HEK293 (cell line): ENCODE measurements around the gene PDGFA.

ENCODE experiments used
- FEZF1 ChIP-seq: fragments of 450-650 bp; formaldehyde crosslinking; IDR thresholded peaks from 2 replicates; pipeline ENCODE4 v1.5.1; 2016; ENCODE audit warnings: missing biosample characterization, missing genetic modification characterization
- GLI2 ChIP-seq: fragments of 450-650 bp; formaldehyde crosslinking; IDR thresholded peaks from 2 replicates; pipeline ENCODE4; 2017; ENCODE audit warnings: missing biosample characterization, missing genetic modification characterization, low read depth, borderline replicate concordance
- IKZF3 ChIP-seq: fragments of 450-650 bp; IDR thresholded peaks from 2 replicates; pipeline ENCODE4 v1.5.0; 2018; ENCODE audit warnings: missing biosample characterization, mild to moderate bottlenecking, missing genetic modification characterization, moderate library complexity
- KLF16 ChIP-seq: fragments of 450-650 bp; formaldehyde crosslinking; IDR thresholded peaks from 2 replicates; pipeline ENCODE4 v1.5.1; 2017; ENCODE audit warnings: missing biosample characterization, missing genetic modification characterization
- MZF1 ChIP-seq: fragments of 450-650 bp; formaldehyde crosslinking; IDR thresholded peaks from 2 replicates; pipeline ENCODE4 v1.5.1; 2017; ENCODE audit warnings: missing biosample characterization, missing genetic modification characterization, borderline replicate concordance
- RBAK ChIP-seq: fragments of 450-650 bp; formaldehyde crosslinking; IDR thresholded peaks from 2 replicates; pipeline ENCODE4 v1.5.1; 2016; ENCODE audit warnings: missing biosample characterization, missing genetic modification characterization
- REPIN1 ChIP-seq: fragments of 450-650 bp; formaldehyde crosslinking; IDR thresholded peaks from 2 replicates; pipeline ENCODE4 v1.5.1; 2017; ENCODE audit warnings: missing biosample characterization, missing genetic modification characterization, low read depth
- TCF7L2 ChIP-seq: IDR thresholded peaks from 2 replicates; pipeline ENCODE4 v1.6.1; 2011; ENCODE audit warnings: low read depth, mild to moderate bottlenecking, inconsistent platforms, low read length, moderate library complexity, borderline replicate concordance
- ZBTB44 ChIP-seq: fragments of 450-650 bp; IDR thresholded peaks from 2 replicates; pipeline ENCODE4 v1.5.1; 2018; ENCODE audit warnings: missing biosample characterization, mild to moderate bottlenecking, missing genetic modification characterization
- ZNF121 ChIP-seq: fragments of 450-650 bp; formaldehyde crosslinking; IDR thresholded peaks from 2 replicates; pipeline ENCODE4 v1.5.1; 2016; ENCODE audit warnings: missing biosample characterization, missing genetic modification characterization
- ZNF133 ChIP-seq: fragments of 450-650 bp; formaldehyde crosslinking; IDR thresholded peaks from 2 replicates; pipeline ENCODE4 v1.5.1; 2016; ENCODE audit warnings: missing biosample characterization, missing genetic modification characterization
- ZNF155 ChIP-seq: fragments of 450-650 bp; formaldehyde crosslinking; IDR thresholded peaks from 2 replicates; pipeline ENCODE4 v1.5.1; 2016; ENCODE audit warnings: missing biosample characterization, missing genetic modification characterization
- ZNF184 ChIP-seq: fragments of 450-650 bp; IDR thresholded peaks from 2 replicates; pipeline ENCODE4 v1.5.1; 2018; ENCODE audit warnings: missing biosample characterization, mild to moderate bottlenecking, missing genetic modification characterization
- ZNF2 ChIP-seq: fragments of 450-650 bp; formaldehyde crosslinking; IDR thresholded peaks from 2 replicates; pipeline ENCODE4 v1.5.1; 2016; ENCODE audit warnings: missing biosample characterization, missing genetic modification characterization
- ZNF202 ChIP-seq: fragments of 450-650 bp; formaldehyde crosslinking; IDR thresholded peaks from 2 replicates; pipeline ENCODE4 v1.5.1; 2016; ENCODE audit warnings: missing biosample characterization, missing genetic modification characterization, borderline replicate concordance
- ZNF274 ChIP-seq, 2 experiments: fragments of 200-500 bp in 1 of 2; fragments of 450-650 bp in 1 of 2; sonication (Bioruptor generic) in 1 of 2; formaldehyde crosslinking in 1 of 2; IDR thresholded peaks; 2 replicates each; pipeline versions ENCODE4 v1.5.1 to v1.6.1; 2014 to 2016; ENCODE audit warnings: borderline replicate concordance in 1 of 2, inconsistent platforms in 1 of 2, low read length in 1 of 2, missing biosample characterization in 1 of 2, missing genetic modification characterization in 1 of 2
- ZNF341 ChIP-seq: fragments of 450-650 bp; formaldehyde crosslinking; IDR thresholded peaks from 2 replicates; pipeline ENCODE4; 2016; ENCODE audit warnings: low read depth, missing biosample characterization, missing genetic modification characterization
- ZNF362 ChIP-seq: fragments of 450-650 bp; formaldehyde crosslinking; IDR thresholded peaks from 2 replicates; pipeline ENCODE4 v1.5.1; 2016; ENCODE audit warnings: missing biosample characterization, missing genetic modification characterization
- ZNF37A ChIP-seq: fragments of 450-650 bp; IDR thresholded peaks from 2 replicates; pipeline ENCODE4 v1.5.1; 2018; ENCODE audit warnings: missing biosample characterization, missing genetic modification characterization
- ZNF423 ChIP-seq: fragments of 450-650 bp; formaldehyde crosslinking; IDR thresholded peaks from 2 replicates; pipeline ENCODE4 v1.5.1; 2016; ENCODE audit warnings: missing biosample characterization, missing genetic modification characterization
- ZNF426 ChIP-seq: fragments of 450-650 bp; formaldehyde crosslinking; IDR thresholded peaks from 2 replicates; pipeline ENCODE4 v1.5.1; 2017; ENCODE audit warnings: missing biosample characterization, missing genetic modification characterization, mild to moderate bottlenecking, inconsistent platforms, moderate library complexity
- ZNF433 ChIP-seq: fragments of 450-650 bp; formaldehyde crosslinking; IDR thresholded peaks from 2 replicates; pipeline ENCODE4 v1.5.1; 2016; ENCODE audit warnings: missing biosample characterization, missing genetic modification characterization, low read depth
- ZNF529 ChIP-seq: fragments of 450-650 bp; formaldehyde crosslinking; IDR thresholded peaks from 2 replicates; pipeline ENCODE4 v1.5.1; 2017; ENCODE audit warnings: missing genetic modification characterization, missing biosample characterization; ENCODE audit not compliant: insufficient replicate concordance
- ZNF530 ChIP-seq: fragments of 450-650 bp; formaldehyde crosslinking; IDR thresholded peaks from 2 replicates; pipeline ENCODE4 v1.5.1; 2016; ENCODE audit warnings: low read depth, missing biosample characterization, missing genetic modification characterization
- ZNF544 ChIP-seq: fragments of 450-650 bp; formaldehyde crosslinking; IDR thresholded peaks from 2 replicates; pipeline ENCODE4 v1.5.0; 2017; ENCODE audit warnings: missing biosample characterization, missing genetic modification characterization
- ZNF549 ChIP-seq: fragments of 450-650 bp; IDR thresholded peaks from 2 replicates; pipeline ENCODE4 v1.5.1; 2018; ENCODE audit warnings: missing biosample characterization, missing genetic modification characterization, mild to moderate bottlenecking, inconsistent platforms, moderate library complexity
- ZNF561 ChIP-seq: fragments of 450-650 bp; IDR thresholded peaks from 2 replicates; pipeline ENCODE4 v1.5.1; 2018; ENCODE audit warnings: missing biosample characterization, missing genetic modification characterization, borderline replicate concordance
- ZNF645 ChIP-seq: fragments of 450-650 bp; formaldehyde crosslinking; IDR thresholded peaks from 2 replicates; pipeline ENCODE4; 2016; ENCODE audit warnings: missing biosample characterization, missing genetic modification characterization
- ZNF777 ChIP-seq: fragments of 450-650 bp; formaldehyde crosslinking; IDR thresholded peaks from 2 replicates; pipeline ENCODE4 v1.5.1; 2017; ENCODE audit warnings: missing biosample characterization, missing genetic modification characterization, borderline replicate concordance
- ZNF785 ChIP-seq: fragments of 450-650 bp; formaldehyde crosslinking; IDR thresholded peaks from 2 replicates; pipeline ENCODE4 v1.5.1; 2016; ENCODE audit warnings: missing biosample characterization, missing genetic modification characterization
- ZNF792 ChIP-seq: fragments of 450-650 bp; formaldehyde crosslinking; IDR thresholded peaks from 2 replicates; pipeline ENCODE4 v1.5.1; 2016; ENCODE audit warnings: missing biosample characterization, missing genetic modification characterization
- ZSCAN16 ChIP-seq: fragments of 450-650 bp; formaldehyde crosslinking; IDR thresholded peaks from 2 replicates; pipeline ENCODE4 v1.5.1; 2016; ENCODE audit warnings: missing biosample characterization, missing genetic modification characterization
- ZSCAN23 ChIP-seq: fragments of 450-650 bp; formaldehyde crosslinking; IDR thresholded peaks from 2 replicates; pipeline ENCODE4 v1.5.1; 2016; ENCODE audit warnings: missing biosample characterization, missing genetic modification characterization
- TF ChIP-seq, protein P1 (sequence below): fragments of 450-650 bp; formaldehyde crosslinking; IDR thresholded peaks from 2 replicates; pipeline ENCODE4 v1.5.1; 2016; ENCODE audit warnings: missing biosample characterization, missing genetic modification characterization

The PDGFA gene

DNA sequence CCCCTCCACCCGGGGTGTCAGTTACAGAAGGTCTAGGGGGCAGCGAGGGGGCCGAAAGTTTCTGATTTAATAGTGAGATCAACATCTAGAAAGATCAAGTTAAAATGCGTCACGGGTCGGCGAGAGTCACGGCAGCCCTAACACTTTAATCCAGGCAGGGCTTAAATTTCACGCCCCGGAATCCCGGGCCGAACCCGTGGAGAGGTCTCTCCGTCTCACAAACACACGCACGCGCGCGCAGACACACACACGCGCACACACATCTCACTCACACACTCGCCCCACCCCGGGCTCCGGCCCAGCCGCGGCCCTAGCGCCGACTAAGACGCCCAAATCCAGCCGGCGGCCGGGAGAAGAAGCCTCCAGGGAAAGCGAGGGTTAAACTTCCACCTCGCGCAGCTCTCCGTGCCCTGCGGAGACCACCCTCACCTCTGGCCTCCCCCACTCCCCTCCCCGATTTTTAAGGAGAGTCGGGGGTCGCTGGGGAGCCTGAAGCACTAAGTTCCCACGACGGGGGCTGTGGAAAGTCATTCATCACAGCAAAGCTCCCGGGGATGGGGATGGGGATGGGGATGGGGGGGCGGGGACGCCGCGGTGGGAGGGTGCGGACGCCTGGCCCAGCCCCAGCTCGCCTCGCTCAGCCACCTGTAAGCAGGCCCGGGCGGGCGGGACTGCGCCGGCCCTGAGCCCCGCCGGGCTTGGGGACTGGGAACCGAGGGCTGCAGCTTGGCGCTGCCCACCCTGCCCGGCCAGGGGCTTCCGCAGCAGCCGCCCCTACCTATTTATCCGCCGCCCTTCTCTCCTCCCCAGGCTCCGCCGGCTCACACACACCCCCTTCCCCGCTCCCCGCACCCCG is 1.6 kb downstream of the PDGFA start (continued):
- no peak for TF ChIP-seq ZNF202
- 0 out of 2 replicates have a peak, but pooled peaks have one; percentile 13 for TF ChIP-seq KLF16 (tag by site-specific recombination)
- no peak for TF ChIP-seq ZNF184
- TF ChIP-seq ZNF37A: no peak
- no peak for TF ChIP-seq ZNF777
- no peak for TF ChIP-seq ZNF561 (tag by site-specific recombination)
- TF ChIP-seq ZNF423 (tag by site-specific recombination): no peak
- no peak for TF ChIP-seq ZNF549 (tag by site-specific recombination)
- 0 out of 2 replicates have a peak, but pooled peaks have one; percentile 34 for TF ChIP-seq ZNF2
- TF ChIP-seq ZNF426 (tag by site-specific recombination): no peak
- peak; percentile 95 for TF ChIP-seq MZF1 (tag by site-specific recombination)
- TF ChIP-seq ZNF544: no peak
- TF ChIP-seq ZNF341 (tag by site-specific recombination): no peak
- TF ChIP-seq ZNF362 (tag by site-specific recombination): no peak
- no peak for TF ChIP-seq REPIN1 (tag by site-specific recombination)
- TF ChIP-seq ZBTB44 (tag by site-specific recombination): no peak
- TF ChIP-seq GLI2: no peak
- no peak for TF ChIP-seq TCF7L2
- no peak for TF ChIP-seq ZNF529 (tag by site-specific recombination)
- no peak for TF ChIP-seq ZNF433
- TF ChIP-seq ZNF792 (tag by site-specific recombination): no peak
- TF ChIP-seq ZNF155 (tag by site-specific recombination): no peak
- TF ChIP-seq ZSCAN23 (tag by site-specific recombination): no peak
- no peak for TF ChIP-seq ZNF133 (tag by site-specific recombination)
- peak; percentile 53; the same call in 1 of the 2 replicates for TF ChIP-seq IKZF3 (tag by site-specific recombination)
- no peak for TF ChIP-seq FEZF1 (tag by site-specific recombination)
- no peak for TF ChIP-seq ZNF645 (tag by site-specific recombination)
- no peak for TF ChIP-seq ZSCAN16
- no peak for TF ChIP-seq ZNF274 (IDR thresholded peaks at IDR 0.05; ENCODE audit: low read length)
- no peak for TF ChIP-seq ZNF274 (tag by site-specific recombination; IDR thresholded peaks at IDR 0.05; ENCODE audit: borderline replicate concordance)
- no peak for TF ChIP-seq ZNF530 (tag by site-specific recombination)
- TF ChIP-seq ZNF121 (tag by site-specific recombination): no peak
- TF ChIP-seq, protein P1, sequence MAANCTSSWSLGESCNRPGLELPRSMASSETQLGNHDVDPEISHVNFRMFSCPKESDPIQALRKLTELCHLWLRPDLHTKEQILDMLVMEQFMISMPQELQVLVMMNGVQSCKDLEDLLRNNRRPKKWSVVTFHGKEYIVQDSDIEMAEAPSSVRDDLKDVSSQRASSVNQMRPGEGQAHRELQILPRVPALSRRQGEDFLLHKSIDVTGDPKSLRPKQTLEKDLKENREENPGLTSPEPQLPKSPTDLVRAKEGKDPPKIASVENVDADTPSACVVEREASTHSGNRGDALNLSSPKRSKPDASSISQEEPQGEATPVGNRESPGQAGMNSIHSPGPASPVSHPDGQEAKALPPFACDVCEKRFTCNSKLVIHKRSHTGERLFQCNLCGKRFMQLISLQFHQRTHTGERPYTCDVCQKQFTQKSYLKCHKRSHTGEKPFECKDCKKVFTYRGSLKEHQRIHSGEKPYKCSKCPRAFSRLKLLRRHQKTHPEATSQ (tag by site-specific recombination): no peak
- no peak for TF ChIP-seq RBAK (tag by site-specific recombination)
- no peak for TF ChIP-seq ZNF785
